SU-DHL-6 (cell line): Measurements from ENCODE around the gene NPAS3.

ENCODE experiments used
- EZH2phosphoT487 ChIP-seq: fragments of 200-600 bp; sonication (generic), shearing (Covaris generic); conservative IDR thresholded peaks from 2 replicates; pipeline ENCODE4 v1.6.1; 2018; ENCODE audit warnings: mild to moderate bottlenecking, antibody characterized with exemption, low read length, moderate library complexity, mixed read lengths
- TF ChIP-seq, protein P1 (sequence below): fragments of 200-600 bp; sonication (generic); IDR thresholded peaks from one replicate; pipeline ENCODE4 v1.5.1; 2017; ENCODE audit warnings: antibody characterized with exemption, mild to moderate bottlenecking, low read length, moderate library complexity; ENCODE audit not compliant: insufficient read depth, poor library complexity, severe bottlenecking

DNA sequence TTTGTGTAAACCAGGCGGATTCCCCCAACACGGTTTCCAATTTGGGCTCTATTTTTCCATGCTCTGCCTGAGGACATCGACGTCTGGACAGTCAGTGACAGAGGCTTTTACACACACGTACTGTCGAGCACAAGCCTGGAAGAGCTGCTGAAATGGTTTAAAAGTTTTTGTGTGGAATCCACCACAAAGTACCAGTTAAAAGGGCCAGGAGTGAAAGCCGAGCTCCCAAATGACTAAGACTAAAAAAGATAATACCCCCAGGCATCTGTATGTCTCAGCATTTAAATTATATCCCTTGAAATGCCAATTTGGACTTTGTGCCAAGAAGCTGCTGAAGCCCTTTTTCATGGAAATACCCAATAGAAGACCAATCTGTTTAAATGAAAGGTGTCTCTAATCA is 839.0 kb downstream of the NPAS3 start:
- TF ChIP-seq, protein P1, sequence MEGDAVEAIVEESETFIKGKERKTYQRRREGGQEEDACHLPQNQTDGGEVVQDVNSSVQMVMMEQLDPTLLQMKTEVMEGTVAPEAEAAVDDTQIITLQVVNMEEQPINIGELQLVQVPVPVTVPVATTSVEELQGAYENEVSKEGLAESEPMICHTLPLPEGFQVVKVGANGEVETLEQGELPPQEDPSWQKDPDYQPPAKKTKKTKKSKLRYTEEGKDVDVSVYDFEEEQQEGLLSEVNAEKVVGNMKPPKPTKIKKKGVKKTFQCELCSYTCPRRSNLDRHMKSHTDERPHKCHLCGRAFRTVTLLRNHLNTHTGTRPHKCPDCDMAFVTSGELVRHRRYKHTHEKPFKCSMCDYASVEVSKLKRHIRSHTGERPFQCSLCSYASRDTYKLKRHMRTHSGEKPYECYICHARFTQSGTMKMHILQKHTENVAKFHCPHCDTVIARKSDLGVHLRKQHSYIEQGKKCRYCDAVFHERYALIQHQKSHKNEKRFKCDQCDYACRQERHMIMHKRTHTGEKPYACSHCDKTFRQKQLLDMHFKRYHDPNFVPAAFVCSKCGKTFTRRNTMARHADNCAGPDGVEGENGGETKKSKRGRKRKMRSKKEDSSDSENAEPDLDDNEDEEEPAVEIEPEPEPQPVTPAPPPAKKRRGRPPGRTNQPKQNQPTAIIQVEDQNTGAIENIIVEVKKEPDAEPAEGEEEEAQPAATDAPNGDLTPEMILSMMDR: no peak
- TF ChIP-seq EZH2phosphoT487: no peak
